22Rv1 (cell line): ENCODE measurements around the gene LZTS2.
A peak's percentile ranks its signal among the peaks of the same experiment; 100 is the strongest.

Experiments used
- H3K27ac ChIP-seq: fragments of 450-650 bp; 2 replicates; pipeline ENCODE4 v1.5.1; 2017
- ZFX ChIP-seq: fragments of 450-650 bp; IDR thresholded peaks from 2 replicates; pipeline ENCODE4 v1.6.1; 2017; ENCODE audit warnings: antibody characterized with exemption, borderline replicate concordance
- TF ChIP-seq, protein P1 (sequence below): fragments of 450-650 bp; IDR thresholded peaks from 2 replicates; pipeline ENCODE4 v1.5.1; 2017; ENCODE audit warnings: mild to moderate bottlenecking

The LZTS2 gene

DNA sequence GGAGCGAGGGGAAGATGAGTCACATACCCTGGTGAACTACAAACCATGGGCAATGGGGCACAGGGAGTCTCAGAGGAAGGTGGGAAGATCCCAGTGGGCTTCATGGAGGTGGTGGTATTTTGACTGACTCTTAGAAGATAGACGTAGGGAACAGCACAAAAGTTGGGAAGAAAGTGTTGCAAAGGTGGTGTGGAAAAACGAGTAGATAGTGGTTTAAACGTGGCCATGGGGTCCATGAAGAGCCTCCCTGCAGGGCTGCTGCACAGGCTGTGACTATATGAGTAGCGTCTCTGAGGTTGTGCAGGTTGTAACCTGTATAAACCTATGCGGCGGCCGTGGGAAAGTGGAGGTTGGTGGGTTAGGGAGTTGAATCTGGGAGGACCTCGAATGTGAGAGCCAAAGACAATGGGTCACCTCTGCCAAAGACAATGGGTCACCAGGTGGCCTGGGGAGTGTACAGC, 13.8 kb downstream of the LZTS2 start:
- TF ChIP-seq ZFX = no peak
- H3K27ac ChIP-seq = no peak overlapping the region

DNA sequence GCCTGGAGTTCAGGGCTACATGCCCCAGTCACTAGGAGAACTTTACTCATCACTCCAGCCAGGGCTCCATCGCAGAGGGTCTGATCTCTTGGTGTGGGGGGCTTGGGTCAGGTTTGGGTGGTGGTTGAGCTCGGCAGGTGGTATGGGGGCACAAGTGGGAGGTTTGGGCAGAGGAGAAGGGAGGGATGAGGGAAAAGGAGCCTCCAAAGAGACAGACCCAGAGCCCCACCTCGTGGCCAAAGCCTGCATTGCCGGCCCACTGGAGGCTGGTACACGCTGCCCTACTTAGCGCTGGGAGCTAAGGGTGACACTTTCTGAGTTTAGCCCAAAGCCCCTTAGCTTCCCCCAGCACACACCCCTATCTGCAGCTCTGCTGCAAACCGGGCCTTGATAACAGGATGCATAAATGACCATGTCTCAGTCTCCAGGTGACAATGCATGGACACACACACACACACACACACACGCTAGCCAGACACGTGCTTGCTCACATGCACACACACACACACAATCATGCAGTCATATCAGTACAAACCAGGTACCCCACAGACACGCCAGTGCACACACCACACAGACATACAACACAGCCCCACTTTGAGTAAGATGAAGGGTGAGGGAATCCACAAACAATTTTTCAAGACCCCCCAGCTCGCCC, 14.7 kb downstream of the LZTS2 start:
- no peak overlapping the region for H3K27ac ChIP-seq
- TF ChIP-seq, protein P1, sequence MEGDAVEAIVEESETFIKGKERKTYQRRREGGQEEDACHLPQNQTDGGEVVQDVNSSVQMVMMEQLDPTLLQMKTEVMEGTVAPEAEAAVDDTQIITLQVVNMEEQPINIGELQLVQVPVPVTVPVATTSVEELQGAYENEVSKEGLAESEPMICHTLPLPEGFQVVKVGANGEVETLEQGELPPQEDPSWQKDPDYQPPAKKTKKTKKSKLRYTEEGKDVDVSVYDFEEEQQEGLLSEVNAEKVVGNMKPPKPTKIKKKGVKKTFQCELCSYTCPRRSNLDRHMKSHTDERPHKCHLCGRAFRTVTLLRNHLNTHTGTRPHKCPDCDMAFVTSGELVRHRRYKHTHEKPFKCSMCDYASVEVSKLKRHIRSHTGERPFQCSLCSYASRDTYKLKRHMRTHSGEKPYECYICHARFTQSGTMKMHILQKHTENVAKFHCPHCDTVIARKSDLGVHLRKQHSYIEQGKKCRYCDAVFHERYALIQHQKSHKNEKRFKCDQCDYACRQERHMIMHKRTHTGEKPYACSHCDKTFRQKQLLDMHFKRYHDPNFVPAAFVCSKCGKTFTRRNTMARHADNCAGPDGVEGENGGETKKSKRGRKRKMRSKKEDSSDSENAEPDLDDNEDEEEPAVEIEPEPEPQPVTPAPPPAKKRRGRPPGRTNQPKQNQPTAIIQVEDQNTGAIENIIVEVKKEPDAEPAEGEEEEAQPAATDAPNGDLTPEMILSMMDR = peak; percentile 86
- no peak for TF ChIP-seq ZFX

DNA sequence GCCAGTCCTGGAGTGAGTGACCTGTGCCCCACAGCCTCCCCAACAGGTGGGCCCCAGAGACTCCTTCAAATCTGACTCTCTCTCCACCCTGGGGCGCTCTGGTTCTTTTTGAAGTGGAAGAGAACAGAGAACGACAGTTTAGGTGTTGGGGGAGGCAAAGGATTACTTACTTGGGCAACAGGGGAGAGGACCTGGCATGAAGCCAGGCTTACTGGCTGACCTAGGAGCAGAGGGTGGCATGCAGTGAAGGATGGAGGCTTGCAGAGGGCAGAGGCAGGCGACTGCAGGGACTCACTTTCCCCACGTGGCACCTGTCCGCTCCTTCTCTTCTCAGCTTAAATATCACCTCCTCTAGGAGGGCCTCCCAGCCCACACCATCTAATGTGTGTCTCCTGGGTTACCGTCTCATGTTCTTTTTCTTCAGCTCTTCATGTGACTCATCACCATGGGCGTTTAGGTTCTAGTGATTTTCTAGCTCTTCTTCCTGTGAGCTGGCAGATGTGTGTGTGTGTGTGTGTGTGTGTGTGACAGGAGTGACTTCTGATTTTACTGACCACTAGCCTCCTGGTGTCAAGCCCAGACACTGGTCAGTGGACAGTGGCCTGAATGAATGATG, 15.5 kb downstream of the LZTS2 start:
- no peak for TF ChIP-seq ZFX
- TF ChIP-seq, protein P1 = no peak

DNA sequence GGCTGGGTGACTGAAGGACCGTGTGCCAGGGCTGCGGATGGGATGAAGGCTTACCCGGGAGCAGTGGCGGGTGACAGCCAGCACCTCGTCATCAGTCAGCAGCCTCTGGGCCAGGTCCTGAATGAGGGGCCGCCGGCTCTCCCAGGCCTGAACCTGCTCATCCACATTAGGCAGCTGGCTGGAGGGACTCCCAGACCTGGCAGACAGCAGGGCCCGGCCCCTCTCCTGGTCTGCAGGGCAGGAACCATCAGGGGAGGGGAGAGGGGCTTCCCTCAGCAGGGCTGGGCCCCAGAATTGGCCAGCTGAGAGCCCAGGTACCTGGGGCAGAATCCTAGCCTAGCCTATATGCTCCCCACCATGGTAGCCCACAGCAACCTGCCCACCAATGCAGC, 16.0 kb downstream of the LZTS2 start:
- TF ChIP-seq, protein P1 = no peak
- no peak for TF ChIP-seq ZFX
- no peak overlapping the region for H3K27ac ChIP-seq

More for the DNA sequence above, 15.5 kb downstream of the LZTS2 start:
- H3K27ac ChIP-seq = no peak overlapping the region

DNA sequence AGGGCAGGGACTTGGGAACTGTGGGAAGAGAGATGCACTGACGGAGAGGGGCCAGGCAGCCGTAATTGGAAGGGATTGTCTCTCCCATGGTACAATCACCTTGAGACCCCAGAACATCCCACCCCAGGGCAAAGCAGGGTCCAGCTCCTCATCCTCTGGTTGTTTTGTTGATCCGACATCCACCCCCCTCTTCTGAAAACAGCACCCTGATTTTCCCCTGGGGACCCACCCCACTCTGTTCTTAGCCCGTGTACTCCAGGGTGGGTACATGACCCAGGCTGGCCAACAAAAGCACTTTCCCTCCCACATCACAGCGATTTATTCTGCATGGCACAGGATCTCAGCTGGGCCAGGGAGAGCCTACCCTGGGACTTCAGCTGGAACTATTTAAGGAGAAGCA, 17.2 kb downstream of the LZTS2 start:
- H3K27ac ChIP-seq = no peak overlapping the region

DNA sequence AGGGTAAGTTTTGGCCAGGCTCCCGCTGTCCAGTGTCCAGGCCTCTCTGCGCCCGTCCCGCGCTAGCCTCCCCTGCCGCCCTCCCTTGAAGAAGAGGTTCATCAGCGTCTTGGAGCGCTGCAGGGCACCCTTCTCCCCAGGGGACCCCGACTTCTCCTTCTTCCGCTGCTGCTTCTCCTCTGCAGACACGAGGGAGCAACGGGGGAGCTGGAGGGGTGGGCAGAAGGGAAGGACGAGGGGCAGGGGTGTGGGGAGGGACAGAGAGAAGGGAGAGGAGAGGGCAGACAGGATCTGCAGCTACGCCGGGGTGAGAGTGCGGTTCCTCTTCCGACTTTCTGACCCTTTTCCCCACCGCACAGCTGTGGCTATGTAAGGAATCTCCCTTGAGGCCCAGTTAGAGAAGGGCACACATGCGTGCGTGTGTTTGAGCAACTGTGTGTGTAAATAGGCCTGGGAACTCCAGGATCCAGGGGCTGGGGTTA, 18.6 kb downstream of the LZTS2 start:
- H3K27ac ChIP-seq = no peak overlapping the region
- no peak for TF ChIP-seq ZFX
- TF ChIP-seq, protein P1 = no peak

More for the DNA sequence above, 17.2 kb downstream of the LZTS2 start:
- no peak for TF ChIP-seq ZFX
- TF ChIP-seq, protein P1 = no peak

DNA sequence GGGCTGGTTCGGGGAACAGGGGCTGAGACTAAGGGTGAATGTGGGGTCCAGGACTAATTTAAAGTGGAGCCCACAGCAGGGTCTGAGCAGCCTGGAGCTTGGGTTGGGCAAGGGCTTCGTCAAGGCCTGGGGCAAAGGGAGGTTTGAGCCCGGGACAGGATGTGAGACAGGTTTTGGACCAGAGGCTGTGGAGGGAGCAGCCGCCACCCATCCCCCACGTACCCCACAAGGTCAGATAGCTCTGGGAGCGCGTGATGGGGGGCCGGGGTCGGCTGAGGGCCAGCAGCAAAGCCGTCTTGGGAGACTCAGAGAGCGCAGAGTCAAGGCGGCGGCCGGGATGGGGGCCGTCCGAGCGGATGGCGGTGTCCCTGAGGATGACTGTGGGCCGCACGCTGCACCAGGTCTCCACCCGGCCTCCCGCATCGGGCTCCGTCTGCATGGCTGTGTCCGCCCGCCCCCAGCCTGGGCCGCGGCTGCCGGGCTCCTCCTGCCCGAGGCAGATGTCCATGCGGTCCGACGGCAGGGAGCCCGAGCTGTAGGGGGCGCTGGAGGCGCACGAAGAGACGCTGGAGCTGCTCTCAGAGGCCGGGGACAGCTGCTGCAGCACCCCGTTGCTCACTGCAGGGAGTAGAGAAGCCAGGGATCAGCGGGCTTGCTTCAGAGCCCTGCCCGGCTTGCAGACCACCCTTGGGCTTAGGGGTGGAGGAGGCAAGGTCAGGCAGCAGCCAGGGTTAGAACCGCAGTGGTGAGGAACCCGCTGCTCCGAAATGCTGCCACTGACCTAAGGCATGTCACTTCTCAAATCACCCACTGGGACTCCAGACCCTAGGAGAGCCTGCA, 19.2 kb downstream of the LZTS2 start:
- TF ChIP-seq, protein P1 = peak; percentile 93
- TF ChIP-seq ZFX = no peak
- no peak overlapping the region for H3K27ac ChIP-seq
